Thoracic aorta (tissue), 2 donors: Measurements from ENCODE around the gene HDAC9. TPM values are rescaled to one million over a fixed set of nuclear protein-coding genes. Genes with fewer than 3 reads are reported as not detected.
A peak's percentile ranks its signal among the peaks of the same experiment; 100 is the strongest.

Experiments used
- ATAC-seq: fragments of 150-250 bp; one replicate; pipeline ENCODE4 v1.8.0; 2017; ENCODE audit warnings: low read depth; ENCODE audit not compliant: insufficient number of reproducible peaks, low FRiP score
- DNase-seq: peaks from one replicate; pipeline ENCODE4 v3.0.0-alpha.2; 2020; ENCODE audit warnings: low spot score
- H3K27ac ChIP-seq, 2 donors: fragments of 200-600 bp; sonication (generic); 1 replicate in 1 of 2; 2 replicates in 1 of 2; pipeline ENCODE4 v1.5.1; 2016; ENCODE audit warnings: mild to moderate bottlenecking in 2 of 2, moderate library complexity in 2 of 2
- H3K27me3 ChIP-seq: fragments of 200-600 bp; sonication (generic); replicated peaks from 2 replicates; pipeline ENCODE4 v1.6.0; 2016; ENCODE audit warnings: mild to moderate bottlenecking; ENCODE audit not compliant: insufficient read depth
- H3K36me3 ChIP-seq: fragments of 200-600 bp; sonication (generic); one replicate; pipeline ENCODE4 v1.5.1; 2016
- H3K4me1 ChIP-seq, 2 donors: fragments of 200-600 bp; sonication (generic); 1 replicate in 1 of 2; 2 replicates in 1 of 2; pipeline versions ENCODE4 v1.5.1 to v1.6.0; 2016; ENCODE audit warnings: low read depth in 2 of 2, mild to moderate bottlenecking in 1 of 2; ENCODE audit not compliant: control insufficient read depth in 1 of 2
- H3K4me3 ChIP-seq: fragments of 200-600 bp; sonication (generic); 2 replicates; pipeline ENCODE4 v1.5.1; 2016; ENCODE audit warnings: mild to moderate bottlenecking
- H3K9me3 ChIP-seq: fragments of 200-600 bp; sonication (generic); 2 replicates; pipeline ENCODE4 v1.5.1; 2016
- total RNA-seq, 2 donors: library from RNA; depleted of rRNA; stranded (reverse); fragments of >200 nt; gene quantifications; one replicate each; pipeline versions ENCODE4 v1.1.0 to v1.2.3, GENCODE V29; 2016
- TF ChIP-seq, protein P1 (sequence below): fragments of 200-600 bp; sonication (generic); IDR thresholded peaks from one replicate; pipeline ENCODE4 v1.5.1; 2019; ENCODE audit warnings: antibody characterized with exemption

HDAC9 gene
- total RNA-seq, 2 donors from 2014 or later = 64.1 to 81.6 TPM

DNA sequence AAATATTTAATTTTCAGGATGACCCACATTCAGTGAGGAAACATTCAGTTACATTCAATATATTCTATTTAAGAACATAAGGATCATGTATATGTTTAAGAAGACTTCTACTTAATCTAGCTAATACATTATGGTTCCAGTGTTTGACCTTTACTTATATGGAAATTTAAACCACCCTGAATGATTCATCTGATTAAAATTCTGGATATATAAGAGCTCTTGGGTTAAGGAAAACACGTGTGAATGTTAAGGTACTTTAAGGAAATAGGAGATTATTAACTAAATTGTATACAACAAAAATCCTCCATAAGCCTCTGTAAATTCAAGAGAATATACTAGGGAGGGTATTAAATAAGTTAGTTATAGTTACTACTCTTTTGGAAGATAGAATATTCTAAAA lies 40.9 kb downstream of the HDAC9 start:
- Histone ChIP-seq H3K4me1 (peaks cover 10 to 28% of the 10 kb centered on the region in 2 donors), H3K9me3 (no peaks in the 10 kb centered on the region), H3K27me3 (no peaks in the 10 kb centered on the region), H3K27ac (no peak overlapping the region), H3K4me3 (no peak overlapping the region), H3K36me3 (no peaks in the 10 kb centered on the region)
- DNase-seq = no peak
- no peak for ATAC-seq
- TF ChIP-seq, protein P1, sequence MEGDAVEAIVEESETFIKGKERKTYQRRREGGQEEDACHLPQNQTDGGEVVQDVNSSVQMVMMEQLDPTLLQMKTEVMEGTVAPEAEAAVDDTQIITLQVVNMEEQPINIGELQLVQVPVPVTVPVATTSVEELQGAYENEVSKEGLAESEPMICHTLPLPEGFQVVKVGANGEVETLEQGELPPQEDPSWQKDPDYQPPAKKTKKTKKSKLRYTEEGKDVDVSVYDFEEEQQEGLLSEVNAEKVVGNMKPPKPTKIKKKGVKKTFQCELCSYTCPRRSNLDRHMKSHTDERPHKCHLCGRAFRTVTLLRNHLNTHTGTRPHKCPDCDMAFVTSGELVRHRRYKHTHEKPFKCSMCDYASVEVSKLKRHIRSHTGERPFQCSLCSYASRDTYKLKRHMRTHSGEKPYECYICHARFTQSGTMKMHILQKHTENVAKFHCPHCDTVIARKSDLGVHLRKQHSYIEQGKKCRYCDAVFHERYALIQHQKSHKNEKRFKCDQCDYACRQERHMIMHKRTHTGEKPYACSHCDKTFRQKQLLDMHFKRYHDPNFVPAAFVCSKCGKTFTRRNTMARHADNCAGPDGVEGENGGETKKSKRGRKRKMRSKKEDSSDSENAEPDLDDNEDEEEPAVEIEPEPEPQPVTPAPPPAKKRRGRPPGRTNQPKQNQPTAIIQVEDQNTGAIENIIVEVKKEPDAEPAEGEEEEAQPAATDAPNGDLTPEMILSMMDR = no peak

- ATAC-seq = no peak
- no peaks in the 10 kb centered on the region for H3K9me3 ChIP-seq
- no peak overlapping the region for H3K4me3 ChIP-seq
- no peak for DNase-seq
- no peak overlapping the region for H3K27ac ChIP-seq
- H3K36me3 ChIP-seq = no peaks in the 10 kb centered on the region
- peaks cover 10 to 36% of the 10 kb centered on the region in 2 donors for H3K4me1 ChIP-seq
- TF ChIP-seq, protein P1 = no peak
- H3K27me3 ChIP-seq = no peaks in the 10 kb centered on the region
Measured at GRCh38 chr7:18538554-18539250, 43.2 kb downstream of the HDAC9 start.

- Histone ChIP-seq H3K36me3 (no peaks in the 10 kb centered on the region), H3K9me3 (no peaks in the 10 kb centered on the region), H3K27me3 (no peaks in the 10 kb centered on the region), H3K27ac (no peak overlapping the region), H3K4me3 (no peak overlapping the region), H3K4me1 (peaks cover 10 to 29% of the 10 kb centered on the region in 2 donors)
- TF ChIP-seq, protein P1 = no peak
- ATAC-seq (no peak), DNase-seq (no peak)
Measured at GRCh38 chr7:18540396-18540795, 44.8 kb downstream of the HDAC9 start.

DNA sequence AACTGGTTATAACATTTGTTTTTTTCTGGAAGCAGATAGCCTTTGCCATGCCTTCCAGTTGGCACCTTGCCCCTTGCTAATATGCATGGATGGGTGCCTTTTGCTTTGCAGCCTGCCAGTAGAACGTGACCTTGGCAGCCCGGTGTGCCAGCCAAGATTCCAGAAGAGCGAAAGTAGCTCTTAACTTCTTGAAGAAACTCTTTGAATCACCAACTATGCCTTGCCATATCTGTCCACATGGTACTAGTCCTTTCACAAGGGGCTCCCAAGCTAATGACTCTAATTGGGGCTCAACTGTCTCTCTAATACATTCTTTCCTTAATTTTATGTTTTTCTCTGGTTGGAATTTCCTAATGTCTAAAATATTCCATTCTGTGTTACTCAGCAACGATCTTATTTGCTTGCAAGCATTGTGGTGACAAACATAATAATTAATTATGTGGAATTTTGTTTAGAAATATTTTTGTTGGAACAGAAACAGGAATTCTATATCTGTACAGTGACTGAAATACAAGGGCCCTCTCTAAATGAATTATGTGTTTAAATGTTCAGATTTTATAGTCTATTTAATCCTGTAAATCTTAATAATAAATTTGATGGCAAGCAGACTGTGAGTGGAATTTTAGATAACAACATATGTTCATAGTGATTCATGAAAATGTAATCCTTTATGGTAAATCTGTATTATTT lies 45.8 kb downstream of the HDAC9 start:
- TF ChIP-seq, protein P1 = no peak
- H3K36me3 ChIP-seq = no peaks in the 10 kb centered on the region
- peak; percentile 73 for ATAC-seq
- DNase-seq = peak; percentile 18
- H3K4me1 ChIP-seq = peaks cover 10 to 37% of the 10 kb centered on the region in 2 donors
- H3K9me3 ChIP-seq = no peaks in the 10 kb centered on the region
- H3K27me3 ChIP-seq = no peaks in the 10 kb centered on the region
- peak overlapping the region; percentile 47 for H3K4me3 ChIP-seq
- H3K27ac ChIP-seq = peak overlapping the region; percentile 41 to 65

DNA sequence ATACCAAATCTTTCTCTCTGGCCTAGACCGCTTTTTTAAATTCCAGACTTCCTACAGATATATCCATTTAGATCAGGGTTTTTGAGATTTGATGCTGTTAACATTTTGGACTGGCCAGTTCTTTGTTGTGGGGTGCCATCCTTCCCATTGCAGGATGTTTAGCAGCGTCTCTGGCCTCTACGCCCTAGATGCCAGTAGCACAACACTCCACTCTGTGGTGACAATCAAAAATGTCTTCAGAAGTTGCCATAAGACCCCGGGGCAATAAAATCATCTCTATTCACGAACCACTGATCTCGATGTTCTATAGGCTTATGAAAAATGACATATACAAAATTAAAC lies 46.3 kb downstream of the HDAC9 start:
- no peak for ATAC-seq

More for the DNA sequence above, 46.3 kb downstream of the HDAC9 start:
- Histone ChIP-seq H3K27ac (peak overlapping the region; percentile 41 to 65), H3K4me1 (peaks cover 10 to 42% of the 10 kb centered on the region in 2 donors), H3K4me3 (no peak overlapping the region), H3K27me3 (no peaks in the 10 kb centered on the region), H3K36me3 (no peaks in the 10 kb centered on the region), H3K9me3 (no peaks in the 10 kb centered on the region)
- TF ChIP-seq, protein P1 = no peak
- no peak for DNase-seq
